Measurements from ENCODE around the gene BBX.

- no peak for TF ChIP-seq CTCF (IDR thresholded peaks at IDR 0.05; ENCODE audit: poor library complexity, severe bottlenecking)
- TF ChIP-seq EP300 (conservative IDR thresholded peaks at IDR 0.05; ENCODE audit: poor library complexity, severe bottlenecking): no peak
These were observed 304.0 kb downstream of the BBX start for GRCh38 chr3:107826727-107827126.

Data from neural cell (in vitro differentiated cells).